ENCODE data around the gene GTF2I. TPM values are rescaled to one million over a fixed set of nuclear protein-coding genes. Genes with fewer than 3 reads are reported as not detected.
A peak's percentile ranks its signal among the peaks of the same experiment; 100 is the strongest.

The GTF2I gene
- total and polyA plus RNA-seq, 10 of the 15 experiments (the other 5 are each of a cell fraction or from before 2014, with no cell fraction given): 6.7 to 172 (median 96.9) TPM

GRCh38 chr7:74656837-74657691, 454 bp upstream of the GTF2I start:
- peaks cover 52% of the 10 kb centered on the region for H3K79me2 ChIP-seq (ENCODE audit: control insufficient read depth, insufficient read depth, low read length)
- peak overlapping the region; percentile 64 for H3K4me3 ChIP-seq
- H4K20me1 ChIP-seq (ENCODE audit: control insufficient read depth, insufficient read depth): no peaks in the 10 kb centered on the region
- H3K27ac ChIP-seq (ENCODE audit: control insufficient read depth, insufficient read depth): peak overlapping the region; percentile 99
- H3K9me3 ChIP-seq (replicated peaks; ENCODE audit: control insufficient read depth, insufficient read depth, low read length): no peaks in the 10 kb centered on the region
- peak overlapping the region; percentile 9 for H2AFZ ChIP-seq (ENCODE audit: control insufficient read depth, low read depth, low read length)
- peak overlapping the region; percentile 97 for H3K4me2 ChIP-seq (ENCODE audit: control insufficient read depth, insufficient read depth)
- H3K27me3 ChIP-seq (replicated peaks in 1 of 2; ENCODE audit: control insufficient read depth in 2 of 2, insufficient read depth in 2 of 2, low read length in 1 of 2): no peaks in the 10 kb centered on the region
- FAIRE-seq (peak; percentile 74), DNase-seq (ENCODE audit: low read depth, low spot score) (peak; percentile 86), ATAC-seq (peak; percentile 78)
- 2% methylated on average over 24 of the region's 60 CpGs for WGBS (ENCODE audit: insufficient coverage, insufficient replicate concordance, low lambda C conversion rate, missing lambda C conversion rate)
- intact Hi-C loops (cut with micrococcal nuclease; ENCODE audit: unreplicated experiment) (loop anchor here (5.0 kb wide), 1 partner anchor 445 kb away; the partner anchor contains the start of gene LAT2), in situ Hi-C loops (cut with MboI) (no loop called here)
- TSS peak; percentile 70 for BruUV-seq (replicated peaks)
- H3K36me3 ChIP-seq (ENCODE audit: control insufficient read depth in 2 of 2, insufficient read depth in 2 of 2, low read length in 1 of 2): no peaks in the 10 kb centered on the region
- ChIA-PET SMC1A (ENCODE audit: uncharacterized antibody, unreplicated experiment) (interaction anchor here (1.2 kb wide), 1 partner anchor 57 kb away, joined by 3 read pairs; no protein-coding TSS in a partner anchor), POLR2A (interaction anchor here (0.6 to 2.3 kb wide), 5 partner anchors 10 to 75 kb away, joined by 3 to 9 read pairs (median 6); no protein-coding TSS in a partner anchor), RAD21 (ENCODE audit: unreplicated experiment) (interaction anchor here (0.6 to 2.2 kb wide), 6 partner anchors 9 to 250 kb away, joined by 3 to 10 read pairs (median 4); no protein-coding TSS in a partner anchor), CTCF (interaction anchor here (1.3 to 1.4 kb wide), 2 partner anchors 11 to 19 kb away, joined by 3 read pairs; no protein-coding TSS in a partner anchor)
- peak overlapping the region; percentile 97 for H3K9ac ChIP-seq (ENCODE audit: control insufficient read depth, insufficient read depth, low read length)
- H3K4me1 ChIP-seq (ENCODE audit: control insufficient read depth, insufficient read depth, low read length): peaks cover 4% of the 10 kb centered on the region; the same call in 1 of the 2 replicates
- TF ChIP-seq CBX5 (IDR thresholded peaks at IDR 0.05; ENCODE audit: low read depth) (peak; percentile 63; the same call in 1 of the 2 replicates), HDAC6 (IDR thresholded peaks at IDR 0.05; ENCODE audit: unreplicated experiment) (no peak), BRCA1 (IDR thresholded peaks at IDR 0.05; ENCODE audit: low read depth, low read length) (no peak), NRF1 (conservative IDR thresholded peaks at IDR 0.05; ENCODE audit: low read depth, low read length) (peak; percentile 64), LARP7 (IDR thresholded peaks at IDR 0.05) (peak; percentile 86; the same call in 1 of the 2 replicates), EZH2 (IDR thresholded peaks at IDR 0.05; ENCODE audit: borderline replicate concordance, control insufficient read depth, low read depth, low read length) (no peak), CREB1 (IDR thresholded peaks at IDR 0.05; ENCODE audit: low read depth) (peak; percentile 76), IKZF1 (conservative IDR thresholded peaks at IDR 0.05) (peak; percentile 88), BCL11A (IDR thresholded peaks at IDR 0.05; ENCODE audit: low read depth, low read length) (no peak), GATAD2B (conservative IDR thresholded peaks at IDR 0.05; ENCODE audit: low read depth) (peak; percentile 39), BCL3 (IDR thresholded peaks at IDR 0.05; ENCODE audit: borderline replicate concordance, insufficient read depth, low read depth, low read length, poor library complexity, severe bottlenecking) (no peak), CREM (IDR thresholded peaks at IDR 0.05; ENCODE audit: low read depth) (peak; percentile 51; the same call in 1 of the 2 replicates), ZNF384 (IDR thresholded peaks at IDR 0.05; ENCODE audit: borderline replicate concordance, low read depth, low read length) (peak; percentile 100), SMAD5 (IDR thresholded peaks at IDR 0.05; ENCODE audit: low read depth) (peak; percentile 63; the same call in 1 of the 2 replicates), RAD51 (IDR thresholded peaks at IDR 0.05) (no peak), WRNIP1 (IDR thresholded peaks at IDR 0.05; ENCODE audit: borderline replicate concordance, low read depth, low read length) (no peak), KDM1A (IDR thresholded peaks at IDR 0.05; ENCODE audit: borderline replicate concordance) (no peak), NR2F1 (conservative IDR thresholded peaks at IDR 0.05) (no peak), JUNB (IDR thresholded peaks at IDR 0.05) (no peak), ZNF217 (IDR thresholded peaks at IDR 0.05) (no peak), IRF4 (IDR thresholded peaks at IDR 0.05; ENCODE audit: low read depth, low read length) (no peak), MXI1 (IDR thresholded peaks at IDR 0.05; ENCODE audit: low read depth, low read length) (peak; percentile 85), EP300 (IDR thresholded peaks at IDR 0.05; ENCODE audit: borderline replicate concordance in 1 of 2, control insufficient read depth in 1 of 2, low read depth in 2 of 2, low read length in 2 of 2) (no peak), SUPT20H (IDR thresholded peaks at IDR 0.05; ENCODE audit: borderline replicate concordance, control insufficient read depth, low read depth, low read length) (no peak), FOS (IDR thresholded peaks at IDR 0.05; ENCODE audit: borderline replicate concordance, extremely low read depth, insufficient read length) (no peak)
